Activated CD4-positive, alpha-beta T cell treated with anti-CD3 and anti-CD28 coated beads for 36 hours (primary cell): ENCODE data around the gene COL5A1. TPM values are rescaled to one million over a fixed set of nuclear protein-coding genes. Genes with fewer than 3 reads are reported as not detected.
"Not testable (repeated sequence)": the region's sequence is repeated elsewhere in the genome, so short reads cannot be mapped to it uniquely, and the experiment has no call there.

Source experiments
- ATAC-seq: fragments of 200-7000 bp; cut with Tn5 transposase; one replicate; pipeline ENCODE4 v1.10.0; 2021; ENCODE audit warnings: mild to moderate bottlenecking, moderate library complexity
- CTCF ChIA-PET: fragments of 350-600 bp; sonication (Branson Sonifier 250); formaldehyde crosslinking; loops from one replicate; lab custom pipeline; 2021; ENCODE audit warnings: antibody characterized with exemption; lab: Charles Lee
- POLR2A ChIA-PET: fragments of 350-600 bp; sonication (Branson Sonifier 250); formaldehyde crosslinking; loops from one replicate; lab custom pipeline; 2021; ENCODE audit warnings: antibody characterized with exemption, inconsistent platforms; lab: Charles Lee
- DNase-seq: peaks from one replicate; pipeline ENCODE4 v3.0.0-alpha.2; 2020
- H3K27ac Mint-ChIP-seq: one replicate; pipeline ENCODE4 v1.8.0; 2021; ENCODE audit warnings: mixed read lengths
- H3K27me3 Mint-ChIP-seq: one replicate; pipeline ENCODE4 v1.8.0; 2021; ENCODE audit warnings: mixed read lengths
- H3K36me3 Mint-ChIP-seq: one replicate; pipeline ENCODE4 v1.8.0; 2021; ENCODE audit warnings: low read depth, mixed read lengths
- H3K4me1 Mint-ChIP-seq: one replicate; pipeline ENCODE4 v1.8.0; 2021; ENCODE audit warnings: mixed read lengths
- H3K4me3 Mint-ChIP-seq: one replicate; pipeline ENCODE4 v1.8.0; 2021; ENCODE audit warnings: mild to moderate bottlenecking, moderate library complexity, mixed read lengths
- H3K9me3 Mint-ChIP-seq: one replicate; pipeline ENCODE4 v1.8.0; 2021; ENCODE audit warnings: low read depth, mixed read lengths
- intact Hi-C, 2 experiments: fragments of 100-400 bp; cut with DNase I in 1 of 2; cut with micrococcal nuclease in 1 of 2; formaldehyde crosslinking; loops; one replicate each; pipeline versions ENCODE4 v1.14.2 to v1.15.1; 2022 to 2024; cut with DNase I, micrococcal nuclease
- total RNA-seq, 2 experiments: library from RNA; stranded (reverse); gene quantifications; one replicate each; pipeline ENCODE4 v1.2.3, GENCODE V29; 2021

The COL5A1 gene
- total RNA-seq, 2 experiments from 2014 or later, result 0.07 to 0.16 TPM

DNA sequence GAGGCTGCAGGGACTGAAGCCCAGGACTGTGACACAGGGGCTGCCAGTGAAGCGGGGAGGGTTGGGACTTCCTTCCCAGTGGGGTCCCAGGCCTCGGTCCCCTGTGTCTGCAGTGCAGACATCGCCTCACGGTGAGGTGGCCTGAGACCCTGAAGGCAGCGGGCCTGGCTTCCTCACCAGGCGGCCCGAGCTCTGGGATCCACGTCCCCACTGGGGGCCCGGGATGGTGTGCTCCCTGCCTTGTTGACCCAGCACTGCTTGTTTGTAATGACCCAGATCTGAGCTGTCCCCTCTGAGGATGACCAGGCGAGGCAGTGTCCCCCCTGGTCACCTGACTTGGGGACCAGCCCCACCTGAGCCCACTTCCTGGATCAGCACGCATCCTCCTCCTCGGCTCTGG lies 53.1 kb downstream of the COL5A1 start:
- DNase-seq (no peak), ATAC-seq (no peak)
- no peaks in the 10 kb centered on the region for H3K36me3 Mint-ChIP-seq
- peaks cover 7% of the 10 kb centered on the region for H3K4me1 Mint-ChIP-seq
- intact Hi-C loops, result loop anchor here in 1 of 2 experiments (5.0 kb wide), 1 partner anchor 43 kb away; no protein-coding TSS in a partner anchor
- no peaks in the 10 kb centered on the region for H3K9me3 Mint-ChIP-seq
- ChIA-PET POLR2A (no interaction called here), CTCF (no interaction called here)
- no peak overlapping the region for H3K27ac Mint-ChIP-seq
- no peaks in the 10 kb centered on the region for H3K27me3 Mint-ChIP-seq
- no peak overlapping the region for H3K4me3 Mint-ChIP-seq

DNA sequence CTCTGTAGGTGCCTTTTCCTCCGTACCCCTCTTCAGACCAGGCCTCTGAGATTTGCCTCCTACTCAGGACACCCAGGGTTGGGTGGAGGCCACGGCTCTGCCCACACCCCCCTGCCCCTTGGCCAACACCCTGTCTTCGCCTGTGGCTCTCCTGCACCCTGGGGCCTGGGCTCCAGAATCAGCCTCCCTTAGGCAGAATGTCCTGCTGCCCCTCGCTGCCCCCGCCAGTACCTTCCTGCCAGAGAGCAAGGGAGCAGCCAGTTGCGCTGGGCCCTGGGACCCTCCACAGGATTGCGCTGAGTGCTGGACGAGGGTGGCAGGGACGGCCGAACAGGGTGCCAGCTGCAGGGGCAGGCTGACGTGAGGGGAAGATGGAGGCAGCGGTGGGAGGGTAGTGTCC lies 53.5 kb downstream of the COL5A1 start:
- H3K9me3 Mint-ChIP-seq, result no peaks in the 10 kb centered on the region
- H3K4me3 Mint-ChIP-seq, result no peak overlapping the region

GRCh38 chr9:134696433-134696832 lies 54.8 kb downstream of the COL5A1 start:
- ChIA-PET CTCF (interaction anchor here (2.4 kb wide), 1 partner anchor 162 kb away, joined by 7 read pairs; no protein-coding TSS in a partner anchor), POLR2A (no interaction called here)
- no peak overlapping the region for H3K27ac Mint-ChIP-seq
- peaks cover 7% of the 10 kb centered on the region for H3K4me1 Mint-ChIP-seq
- H3K9me3 Mint-ChIP-seq, result no peaks in the 10 kb centered on the region
- no peaks in the 10 kb centered on the region for H3K36me3 Mint-ChIP-seq
- no peaks in the 10 kb centered on the region for H3K27me3 Mint-ChIP-seq
- intact Hi-C loops, result loop anchor here in 1 of 2 experiments (5.0 kb wide), 1 partner anchor 41 kb away; no protein-coding TSS in a partner anchor
- H3K4me3 Mint-ChIP-seq, result no peak overlapping the region
- no peak for DNase-seq
- no peak for ATAC-seq

More for the DNA sequence above, 53.5 kb downstream of the COL5A1 start:
- CTCF ChIA-PET, result no interaction called here
- no peak for ATAC-seq
- Mint-ChIP-seq H3K27ac (no peak overlapping the region), H3K36me3 (no peaks in the 10 kb centered on the region), H3K27me3 (no peaks in the 10 kb centered on the region), H3K4me1 (peaks cover 7% of the 10 kb centered on the region)
- intact Hi-C loops, result loop anchor here in 1 of 2 experiments (5.0 kb wide), 1 partner anchor 42 kb away; no protein-coding TSS in a partner anchor
- POLR2A ChIA-PET, result no interaction called here
- DNase-seq, result no peak

DNA sequence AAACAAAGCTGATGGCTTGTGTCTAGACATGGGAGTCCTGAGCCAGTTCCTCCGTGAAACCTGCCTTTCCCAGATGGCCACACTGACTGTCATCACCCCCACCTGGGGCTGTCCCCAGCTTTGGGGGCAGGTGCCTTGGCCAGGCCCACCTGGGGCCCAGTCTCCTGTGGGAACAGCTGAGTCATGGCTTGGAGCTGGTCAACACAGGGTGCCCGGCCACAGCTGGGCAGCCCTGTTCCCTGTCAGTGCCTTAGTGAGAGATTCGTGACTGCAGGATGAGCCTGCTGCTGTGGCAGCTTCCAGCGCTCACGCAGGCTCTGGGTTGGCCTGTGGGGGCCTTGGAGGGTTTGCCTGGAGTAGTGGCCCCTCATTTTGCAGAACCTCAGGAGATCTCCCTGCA lies 56.5 kb downstream of the COL5A1 start:
- intact Hi-C loops, result loop anchor here (1.0 to 5.0 kb wide), 6 partner anchors 39 to 646 kb away; no protein-coding TSS in a partner anchor
- Mint-ChIP-seq H3K4me3 (no peak overlapping the region), H3K36me3 (no peaks in the 10 kb centered on the region), H3K4me1 (peaks cover 3% of the 10 kb centered on the region), H3K27ac (no peak overlapping the region), H3K27me3 (no peaks in the 10 kb centered on the region), H3K9me3 (no peaks in the 10 kb centered on the region)
- CTCF ChIA-PET, result interaction anchor here (0.8 to 2.4 kb wide), 5 partner anchors 8 to 249 kb away, joined by 3 to 7 read pairs (median 4); no protein-coding TSS in a partner anchor
- POLR2A ChIA-PET, result no interaction called here
- no peak for DNase-seq
- no peak for ATAC-seq

- Mint-ChIP-seq H3K36me3 (no peaks in the 10 kb centered on the region), H3K4me3 (no peak overlapping the region), H3K4me1 (no peaks in the 10 kb centered on the region), H3K27me3 (no peaks in the 10 kb centered on the region), H3K27ac (no peak overlapping the region), H3K9me3 (no peaks in the 10 kb centered on the region)
- ChIA-PET POLR2A (no interaction called here), CTCF (interaction anchor here (0.9 to 2.4 kb wide), 4 partner anchors 12 to 250 kb away, joined by 3 to 7 read pairs (median 5); no protein-coding TSS in a partner anchor)
- intact Hi-C loops, result loop anchor here (1.0 to 5.0 kb wide), 6 partner anchors 39 to 646 kb away; no protein-coding TSS in a partner anchor
- DNase-seq (peak; percentile 82), ATAC-seq (peak; percentile 68)
These were observed 57.2 kb downstream of the COL5A1 start for GRCh38 chr9:134698587-134699342.

DNA sequence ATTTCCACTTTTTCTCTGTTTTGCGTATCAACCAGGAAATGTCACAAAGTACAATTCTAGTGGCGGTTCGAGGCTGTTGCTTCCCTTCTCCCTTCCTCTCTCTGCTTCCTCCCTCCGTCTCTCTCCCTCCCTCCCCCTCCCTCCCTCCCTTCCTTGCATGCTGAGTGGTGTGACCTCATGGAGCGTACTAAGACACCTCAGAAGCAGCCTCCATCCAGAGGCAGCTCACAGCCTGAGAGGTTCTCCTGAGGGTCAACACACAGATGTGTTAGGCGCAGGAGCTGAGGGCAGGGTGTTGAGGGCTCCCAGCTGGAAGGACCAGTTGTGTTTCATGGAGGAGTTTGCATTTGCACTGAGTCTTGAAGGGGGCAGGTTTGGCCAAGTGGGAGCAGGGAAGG lies 57.7 kb downstream of the COL5A1 start:
- Mint-ChIP-seq H3K27me3 (no peaks in the 10 kb centered on the region), H3K27ac (no peak overlapping the region), H3K9me3 (no peaks in the 10 kb centered on the region), H3K36me3 (no peaks in the 10 kb centered on the region), H3K4me3 (no peak overlapping the region), H3K4me1 (no peaks in the 10 kb centered on the region)
- ATAC-seq (no peak), DNase-seq (no peak)
- intact Hi-C loops, result loop anchor here in 1 of 2 experiments (5.0 kb wide), 1 partner anchor 38 kb away; no protein-coding TSS in a partner anchor
- CTCF ChIA-PET, result no interaction called here
- POLR2A ChIA-PET, result no interaction called here

- H3K27ac Mint-ChIP-seq, result no peak overlapping the region
- no peak for ATAC-seq
- no peaks in the 10 kb centered on the region for H3K27me3 Mint-ChIP-seq
- H3K4me1 Mint-ChIP-seq, result no peaks in the 10 kb centered on the region
- no peak for DNase-seq
- CTCF ChIA-PET, result no interaction called here
- H3K4me3 Mint-ChIP-seq, result no peak overlapping the region
- no peaks in the 10 kb centered on the region for H3K36me3 Mint-ChIP-seq
- no peaks in the 10 kb centered on the region for H3K9me3 Mint-ChIP-seq
- POLR2A ChIA-PET, result no interaction called here
- intact Hi-C loops, result loop anchor here in 1 of 2 experiments (10.0 kb wide), 1 partner anchor 714 kb away; no protein-coding TSS in a partner anchor
These were observed 59.2 kb downstream of the COL5A1 start for GRCh38 chr9:134700636-134701350.

- DNase-seq (no peak), ATAC-seq (no peak)
- Mint-ChIP-seq H3K36me3 (no peaks in the 10 kb centered on the region), H3K27me3 (no peaks in the 10 kb centered on the region), H3K4me1 (no peaks in the 10 kb centered on the region), H3K4me3 (no peak overlapping the region), H3K27ac (no peak overlapping the region), H3K9me3 (no peaks in the 10 kb centered on the region)
- intact Hi-C loops, result loop anchor here in 1 of 2 experiments (10.0 kb wide), 1 partner anchor 713 kb away; no protein-coding TSS in a partner anchor
- ChIA-PET CTCF (interaction anchor here (0.6 to 0.7 kb wide), 2 partner anchors 11 to 36 kb away, joined by 3 to 4 read pairs; no protein-coding TSS in a partner anchor), POLR2A (no interaction called here)
These were observed 60.1 kb downstream of the COL5A1 start for GRCh38 chr9:134701581-134702259.

GRCh38 chr9:134702291-134702690 lies 60.7 kb downstream of the COL5A1 start:
- H3K9me3 Mint-ChIP-seq, result no peaks in the 10 kb centered on the region
- DNase-seq (no peak), ATAC-seq (no peak)
- no peaks in the 10 kb centered on the region for H3K36me3 Mint-ChIP-seq
- CTCF ChIA-PET, result interaction anchor here (0.6 to 0.7 kb wide), 2 partner anchors 11 to 35 kb away, joined by 3 to 4 read pairs; no protein-coding TSS in a partner anchor
- POLR2A ChIA-PET, result no interaction called here
- no peaks in the 10 kb centered on the region for H3K4me1 Mint-ChIP-seq
- H3K27ac Mint-ChIP-seq, result no peak overlapping the region
- H3K27me3 Mint-ChIP-seq, result no peaks in the 10 kb centered on the region
- H3K4me3 Mint-ChIP-seq, result no peak overlapping the region
- intact Hi-C loops, result loop anchor here in 1 of 2 experiments (10.0 kb wide), 1 partner anchor 713 kb away; no protein-coding TSS in a partner anchor

GRCh38 chr9:134703730-134704114 lies 62.1 kb downstream of the COL5A1 start:
- DNase-seq, H3K9me3 Mint-ChIP-seq, ATAC-seq, CTCF ChIA-PET, H3K27me3 Mint-ChIP-seq, H3K4me1 Mint-ChIP-seq, H3K36me3 Mint-ChIP-seq, POLR2A ChIA-PET, H3K4me3 Mint-ChIP-seq, H3K27ac Mint-ChIP-seq: not testable (repeated sequence)
- intact Hi-C loops, result loop anchor here in 1 of 2 experiments (10.0 kb wide), 1 partner anchor 711 kb away; no protein-coding TSS in a partner anchor

- Mint-ChIP-seq H3K4me3 (no peak overlapping the region), H3K9me3 (no peaks in the 10 kb centered on the region), H3K27ac (no peak overlapping the region), H3K36me3 (no peaks in the 10 kb centered on the region), H3K27me3 (no peaks in the 10 kb centered on the region), H3K4me1 (no peaks in the 10 kb centered on the region)
- ChIA-PET POLR2A (no interaction called here), CTCF (no interaction called here)
- intact Hi-C loops, result loop anchor here in 1 of 2 experiments (10.0 kb wide), 1 partner anchor 710 kb away; no protein-coding TSS in a partner anchor
- DNase-seq, result no peak
- no peak for ATAC-seq
These were observed 62.9 kb downstream of the COL5A1 start for GRCh38 chr9:134704498-134704897.
